ENCODE results near the gene PGPEP1.
"Not testable (repeated sequence)": the region's sequence is repeated elsewhere in the genome, so short reads cannot be mapped to it uniquely, and the experiment has no call there.

PGPEP1 gene

DNA sequence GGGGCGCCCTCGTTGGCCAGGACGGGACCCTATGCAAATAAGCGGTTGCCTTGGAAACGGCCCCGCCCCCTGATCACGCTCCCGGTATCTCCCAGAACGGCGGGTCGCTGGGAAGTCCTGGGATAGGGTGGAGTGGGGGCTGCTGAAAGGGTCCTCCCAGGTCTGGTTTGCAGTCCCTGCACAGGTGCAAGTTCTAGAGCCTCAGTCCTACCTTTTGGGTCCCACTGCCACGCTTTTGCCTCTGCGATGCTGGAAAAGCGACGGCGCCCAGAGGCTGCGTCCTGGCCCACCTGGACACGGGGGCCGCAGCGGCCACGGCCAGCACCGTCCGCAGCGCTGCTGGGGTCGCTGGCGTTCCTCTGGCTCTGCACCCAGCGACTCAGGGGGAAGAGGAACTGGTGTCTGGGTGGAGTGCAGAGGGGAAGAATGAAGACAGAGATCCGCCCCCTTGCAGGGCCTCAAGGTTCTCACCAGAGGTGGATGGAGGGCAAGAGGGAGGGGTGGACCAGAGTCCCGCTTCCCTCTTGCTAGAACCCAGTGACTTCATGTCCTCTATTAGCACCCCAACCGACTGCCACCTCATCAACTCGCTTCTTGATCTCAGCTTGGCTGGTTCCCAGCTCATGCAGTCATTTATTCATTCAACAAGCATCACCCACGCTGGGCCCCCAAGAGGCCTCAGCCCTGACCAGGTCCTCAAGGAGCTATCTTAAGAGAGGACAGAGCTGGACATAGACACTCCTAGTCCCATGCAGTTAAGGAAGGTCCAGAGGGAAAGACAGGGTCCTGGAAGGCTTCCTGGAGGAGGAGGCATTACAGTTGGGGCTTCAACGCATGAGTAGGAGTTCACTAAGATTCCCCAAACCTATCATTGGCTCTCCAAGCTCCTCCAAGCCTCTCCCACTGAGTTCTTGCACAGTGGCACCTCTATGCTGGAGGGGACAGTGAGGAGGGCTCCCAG, 57.1 kb downstream of the PGPEP1 start, which contains the start of gene LRRC25:
TSS of gene LRRC25 (minus strand) at position 381 of the 961 bp plus-strand sequence. CDS start 659 bp downstream, outside the sequence.
- no peak for DNase-seq (ENCODE audit: low read depth)
- peak within 1 kb of the TSS; percentile 17 for H3K4me3 ChIP-seq (ENCODE audit: low read depth, low read length)
- TF ChIP-seq, protein P1, sequence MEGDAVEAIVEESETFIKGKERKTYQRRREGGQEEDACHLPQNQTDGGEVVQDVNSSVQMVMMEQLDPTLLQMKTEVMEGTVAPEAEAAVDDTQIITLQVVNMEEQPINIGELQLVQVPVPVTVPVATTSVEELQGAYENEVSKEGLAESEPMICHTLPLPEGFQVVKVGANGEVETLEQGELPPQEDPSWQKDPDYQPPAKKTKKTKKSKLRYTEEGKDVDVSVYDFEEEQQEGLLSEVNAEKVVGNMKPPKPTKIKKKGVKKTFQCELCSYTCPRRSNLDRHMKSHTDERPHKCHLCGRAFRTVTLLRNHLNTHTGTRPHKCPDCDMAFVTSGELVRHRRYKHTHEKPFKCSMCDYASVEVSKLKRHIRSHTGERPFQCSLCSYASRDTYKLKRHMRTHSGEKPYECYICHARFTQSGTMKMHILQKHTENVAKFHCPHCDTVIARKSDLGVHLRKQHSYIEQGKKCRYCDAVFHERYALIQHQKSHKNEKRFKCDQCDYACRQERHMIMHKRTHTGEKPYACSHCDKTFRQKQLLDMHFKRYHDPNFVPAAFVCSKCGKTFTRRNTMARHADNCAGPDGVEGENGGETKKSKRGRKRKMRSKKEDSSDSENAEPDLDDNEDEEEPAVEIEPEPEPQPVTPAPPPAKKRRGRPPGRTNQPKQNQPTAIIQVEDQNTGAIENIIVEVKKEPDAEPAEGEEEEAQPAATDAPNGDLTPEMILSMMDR (conservative IDR thresholded peaks at IDR 0.05; ENCODE audit: low read depth, low read length), result no peak

- peak; percentile 63 for DNase-seq (ENCODE audit: low read depth)
- TF ChIP-seq, protein P1 (conservative IDR thresholded peaks at IDR 0.05; ENCODE audit: low read depth, low read length), result no peak
- no peak overlapping the region for H3K4me3 ChIP-seq (ENCODE audit: low read depth, low read length)
Measured at GRCh38 chr19:18399008-18399407, 58.6 kb downstream of the PGPEP1 start.

DNA sequence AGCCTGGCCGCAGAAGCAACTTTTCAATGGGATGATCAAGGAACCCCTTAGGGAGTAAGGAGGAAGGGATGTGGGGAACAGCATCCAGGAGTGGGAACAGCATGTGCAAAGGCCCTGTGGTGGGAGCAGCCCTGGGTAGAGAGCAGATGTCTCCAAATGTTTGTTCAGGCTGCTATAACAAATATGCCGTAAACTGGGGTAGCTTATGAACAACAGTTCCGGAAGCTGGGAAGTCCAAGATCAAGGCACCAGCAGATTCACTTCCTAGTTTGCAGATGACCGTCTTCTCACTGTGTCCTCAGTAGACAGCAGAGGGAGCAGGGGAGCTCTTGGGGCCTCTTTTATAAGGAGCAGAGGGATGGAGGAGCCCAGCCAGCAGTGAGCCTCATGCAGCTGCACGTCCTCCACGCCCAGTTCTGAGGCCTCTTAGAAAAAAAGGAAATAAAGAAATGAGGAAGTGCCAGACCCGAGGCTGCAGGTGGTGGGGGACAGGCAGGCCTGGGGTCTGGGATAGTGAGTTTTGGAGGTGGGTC, 61.2 kb downstream of the PGPEP1 start:
- no peak overlapping the region for H3K4me3 ChIP-seq (ENCODE audit: low read depth, low read length)
- peak; percentile 84 for DNase-seq (ENCODE audit: low read depth)
- TF ChIP-seq, protein P1 (conservative IDR thresholded peaks at IDR 0.05; ENCODE audit: low read depth, low read length), result peak; percentile 70

GRCh38 chr19:18402455-18403248, 62.3 kb downstream of the PGPEP1 start:
- not testable (repeated sequence) for DNase-seq (ENCODE audit: low read depth); H3K4me3 ChIP-seq (ENCODE audit: low read depth, low read length)

DNA sequence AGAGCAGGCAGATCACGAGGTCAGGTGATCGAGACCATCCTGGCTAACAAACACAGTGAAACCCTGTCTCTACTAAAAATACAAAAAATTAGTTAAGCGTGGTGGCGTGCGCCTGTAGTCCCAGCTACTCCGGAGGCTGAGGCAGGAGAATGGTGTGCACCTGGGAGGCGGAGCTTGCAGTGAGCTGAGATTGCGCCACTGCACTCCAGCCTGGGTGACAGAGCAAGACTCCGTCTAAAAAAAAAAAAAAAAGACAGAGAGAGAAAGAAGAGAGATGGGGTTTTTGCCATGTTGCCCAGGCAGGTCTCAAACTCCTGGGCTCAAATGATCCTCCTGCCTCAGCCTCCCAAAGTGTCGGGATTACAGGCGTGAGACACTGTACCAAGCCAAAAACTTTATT, 65.4 kb downstream of the PGPEP1 start:
- H3K4me3 ChIP-seq (ENCODE audit: low read depth, low read length); DNase-seq (ENCODE audit: low read depth): not testable (repeated sequence)

- no peak for DNase-seq (ENCODE audit: low read depth)
- TF ChIP-seq, protein P1 (conservative IDR thresholded peaks at IDR 0.05; ENCODE audit: low read depth, low read length), result no peak
- H3K4me3 ChIP-seq (ENCODE audit: low read depth, low read length), result no peak overlapping the region
Measured at GRCh38 chr19:18406749-18407148, 66.4 kb downstream of the PGPEP1 start.

DNA sequence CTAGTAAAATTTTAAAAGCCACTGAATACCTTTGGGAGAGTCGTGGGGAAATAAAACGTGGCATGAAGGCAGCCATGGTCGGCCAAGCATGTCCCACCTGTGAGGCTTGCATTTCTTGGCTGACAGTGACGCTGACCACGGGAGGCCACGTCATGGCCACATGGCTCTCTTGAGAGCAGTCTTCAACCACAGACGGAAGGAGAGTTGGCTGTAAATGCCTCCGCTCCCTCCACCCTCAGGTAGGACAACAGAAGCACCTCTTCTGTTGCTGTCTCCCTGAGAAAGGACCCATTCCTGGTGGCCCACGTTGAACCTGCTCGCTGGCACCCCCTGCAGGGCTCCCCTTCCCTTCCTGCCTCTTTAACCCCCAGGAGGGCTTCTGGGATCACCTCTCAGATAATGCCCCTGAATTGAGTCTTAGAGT, 67.7 kb downstream of the PGPEP1 start:
- TF ChIP-seq, protein P1 (conservative IDR thresholded peaks at IDR 0.05; ENCODE audit: low read depth, low read length), result peak; percentile 61

More for the DNA sequence above, 67.7 kb downstream of the PGPEP1 start:
- H3K4me3 ChIP-seq (ENCODE audit: low read depth, low read length), result no peak overlapping the region
- DNase-seq (ENCODE audit: low read depth), result no peak

Data from choroid plexus epithelial cell (primary cell).